Erythroblast (primary cell): ENCODE measurements around the gene CCDC93.

ENCODE experiments used
- GATA1 ChIP-seq: IDR thresholded peaks from 2 replicates; pipeline ENCODE4 v1.6.1; 2011; ENCODE audit warnings: low read depth, mild to moderate bottlenecking, control low read depth, low read length, moderate library complexity
- POLR2A ChIP-seq: IDR thresholded peaks from 2 replicates; pipeline ENCODE4 v1.6.1; 2011; ENCODE audit warnings: mild to moderate bottlenecking, low read length

GRCh38 chr2:117944816-117945215 lies 69.1 kb downstream of the CCDC93 start:
- TF ChIP-seq POLR2A (no peak), GATA1 (no peak)
